Measurements from ENCODE around the gene CAMKK2. TPM values are rescaled to one million over a fixed set of nuclear protein-coding genes. Genes with fewer than 3 reads are reported as not detected.
"Not testable (repeated sequence)": the region's sequence is repeated elsewhere in the genome, so short reads cannot be mapped to it uniquely, and the experiment has no call there.

The CAMKK2 gene
- total RNA-seq, 1 donor: 32.3 TPM

- no peak for DNase-seq (ENCODE audit: low read depth in 2 of 3, low spot score in 2 of 3)
These were observed 69.2 kb downstream of the CAMKK2 start for GRCh38 chr12:121227294-121227693.

GRCh38 chr12:121226871-121227270 lies 69.6 kb downstream of the CAMKK2 start:
- not testable (repeated sequence) for DNase-seq (ENCODE audit: low read depth in 2 of 3, low spot score in 2 of 3)

GRCh38 chr12:121226399-121226798 lies 70.1 kb downstream of the CAMKK2 start:
- DNase-seq (ENCODE audit: low read depth in 2 of 3, low spot score in 2 of 3): no peak

GRCh38 chr12:121224591-121224990 lies 71.9 kb downstream of the CAMKK2 start:
- DNase-seq (ENCODE audit: low read depth in 2 of 3, low spot score in 2 of 3): no peak

GRCh38 chr12:121223292-121224285 lies 72.9 kb downstream of the CAMKK2 start:
- peak in 1 of 3 donors; percentile 62 for DNase-seq (ENCODE audit: low read depth in 2 of 3, low spot score in 2 of 3)

- DNase-seq (ENCODE audit: low read depth in 2 of 3, low spot score in 2 of 3): no peak
These were observed 73.7 kb downstream of the CAMKK2 start for GRCh38 chr12:121222847-121223246.

- no peak for DNase-seq (ENCODE audit: low read depth in 2 of 3, low spot score in 2 of 3)
These were observed 77.0 kb downstream of the CAMKK2 start for GRCh38 chr12:121219353-121219986.

GRCh38 chr12:121218588-121219352 lies 77.7 kb downstream of the CAMKK2 start:
- no peak for DNase-seq (ENCODE audit: low read depth in 2 of 3, low spot score in 2 of 3)

- no peak for DNase-seq (ENCODE audit: low read depth in 2 of 3, low spot score in 2 of 3)
These were observed 78.7 kb downstream of the CAMKK2 start for GRCh38 chr12:121217761-121218160.

GRCh38 chr12:121217063-121217462 lies 79.4 kb downstream of the CAMKK2 start:
- DNase-seq (ENCODE audit: low read depth in 2 of 3, low spot score in 2 of 3): no peak

GRCh38 chr12:121216102-121216501 lies 80.4 kb downstream of the CAMKK2 start:
- no peak for DNase-seq (ENCODE audit: low read depth in 2 of 3, low spot score in 2 of 3)

- no peak for DNase-seq (ENCODE audit: low read depth in 2 of 3, low spot score in 2 of 3)
These were observed 81.4 kb downstream of the CAMKK2 start for GRCh38 chr12:121214855-121215745.

- no peak for DNase-seq (ENCODE audit: low read depth in 2 of 3, low spot score in 2 of 3)
These were observed 82.2 kb downstream of the CAMKK2 start for GRCh38 chr12:121214166-121214777.

GRCh38 chr12:121212875-121213274 lies 83.6 kb downstream of the CAMKK2 start:
- no peak for DNase-seq (ENCODE audit: low read depth in 2 of 3, low spot score in 2 of 3)

GRCh38 chr12:121209624-121210572 lies 86.6 kb downstream of the CAMKK2 start, which contains the start of gene P2RX4:
Gene P2RX4, plus strand, starts transcription at chr12:121210129. Its CDS starts 36 bp downstream, at chr12:121210165.
- DNase-seq (ENCODE audit: low read depth in 2 of 3, low spot score in 2 of 3): peak; percentile 73 to 92 (median 91)

- DNase-seq (ENCODE audit: low read depth in 2 of 3, low spot score in 2 of 3): no peak
These were observed 87.3 kb downstream of the CAMKK2 start for GRCh38 chr12:121209221-121209620.

- not testable (repeated sequence) for DNase-seq (ENCODE audit: low read depth in 2 of 3, low spot score in 2 of 3)
These were observed 87.9 kb downstream of the CAMKK2 start for GRCh38 chr12:121208571-121208970.

- DNase-seq (ENCODE audit: low read depth in 2 of 3, low spot score in 2 of 3): no peak
These were observed 91.0 kb downstream of the CAMKK2 start for GRCh38 chr12:121205491-121205890.

All from hematopoietic multipotent progenitor cell (in vitro differentiated cells).